GM18870 (cell line): ENCODE results near the gene CCDC186.
A peak's percentile ranks its signal among the peaks of the same experiment; 100 is the strongest.

Source experiments
- ATAC-seq: cut with Tn5 transposase; IDR thresholded peaks from one replicate; pipeline ENCODE4 v1.9.1; 2021; ENCODE audit warnings: moderate library complexity; ENCODE audit not compliant: unreplicated experiment

CCDC186 gene

GRCh38 chr10:114173921-114174694 lies at the start of gene CCDC186:
Gene CCDC186 (minus strand): TSS chr10:114174203. CDS start chr10:114163268, 10,935 bp downstream.
- peak; percentile 97 for ATAC-seq

DNA sequence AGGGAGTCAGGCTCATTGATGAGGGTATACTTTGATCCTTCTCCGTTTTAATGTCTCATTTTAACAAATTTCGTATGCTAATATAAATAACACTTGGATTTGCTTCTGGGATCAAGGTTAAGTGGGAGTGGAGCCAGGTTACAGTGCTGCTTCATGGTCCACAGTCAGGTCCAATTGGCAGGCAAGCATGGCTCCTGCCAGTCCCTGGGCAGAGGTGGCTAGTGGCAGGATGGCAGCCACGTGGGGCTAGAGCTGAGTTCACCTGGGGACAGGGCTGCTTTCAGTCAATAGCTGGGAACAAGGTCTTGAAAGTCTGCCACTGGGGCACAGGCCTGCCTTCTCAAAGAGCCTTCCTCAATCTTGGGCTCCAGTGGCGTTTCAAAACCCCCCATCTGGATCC lies 49.1 kb upstream of the CCDC186 start:
- no peak for ATAC-seq

- ATAC-seq: no peak
Measured at GRCh38 chr10:114221235-114221634, 47.2 kb upstream of the CCDC186 start.

- no peak for ATAC-seq
Measured at GRCh38 chr10:114220281-114220680, 46.3 kb upstream of the CCDC186 start.

GRCh38 chr10:114215033-114215432 lies 41.0 kb upstream of the CCDC186 start:
- ATAC-seq: no peak

DNA sequence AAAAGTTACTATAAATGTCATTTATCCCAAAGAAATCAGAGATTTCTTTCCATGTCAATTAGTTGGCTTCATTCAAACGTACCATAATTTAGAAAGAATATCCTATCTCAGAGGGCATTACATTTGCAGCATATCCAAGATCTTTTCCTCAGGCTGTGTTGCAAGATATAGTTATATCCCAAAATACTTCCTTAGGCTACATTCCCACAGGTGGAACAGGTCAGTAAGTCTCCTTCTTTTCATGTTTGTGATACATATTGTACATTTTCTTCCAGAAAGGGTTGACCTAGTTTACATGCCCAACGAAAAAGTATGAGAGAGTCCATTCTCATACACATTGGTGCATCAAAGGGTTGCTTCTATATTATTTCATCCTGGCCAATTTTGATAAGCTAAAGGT lies 38.1 kb upstream of the CCDC186 start:
- no peak for ATAC-seq

- no peak for ATAC-seq
Measured at GRCh38 chr10:114208351-114208750, 34.3 kb upstream of the CCDC186 start.

DNA sequence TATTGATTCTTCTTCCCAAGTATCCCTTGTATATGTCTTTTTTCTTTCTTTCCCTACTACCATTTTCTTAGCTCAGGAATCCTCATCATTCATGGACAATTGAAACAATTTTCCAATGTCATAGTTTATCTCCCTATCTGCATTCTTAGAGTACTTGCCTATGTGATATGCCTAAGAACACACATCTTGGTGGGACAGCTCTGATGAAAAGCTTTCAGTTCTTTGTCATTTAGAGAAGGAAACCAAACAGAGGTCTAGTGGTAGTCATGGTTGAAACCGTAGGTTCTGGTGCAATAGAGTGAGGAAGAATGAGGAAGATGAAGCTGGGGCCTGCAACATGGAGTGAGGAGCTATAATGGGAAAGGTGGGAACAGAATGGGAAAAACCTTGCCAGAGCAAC lies 33.3 kb upstream of the CCDC186 start:
- no peak for ATAC-seq

GRCh38 chr10:114206902-114207301 lies 32.9 kb upstream of the CCDC186 start:
- no peak for ATAC-seq

GRCh38 chr10:114202812-114203211 lies 28.8 kb upstream of the CCDC186 start:
- ATAC-seq: no peak

DNA sequence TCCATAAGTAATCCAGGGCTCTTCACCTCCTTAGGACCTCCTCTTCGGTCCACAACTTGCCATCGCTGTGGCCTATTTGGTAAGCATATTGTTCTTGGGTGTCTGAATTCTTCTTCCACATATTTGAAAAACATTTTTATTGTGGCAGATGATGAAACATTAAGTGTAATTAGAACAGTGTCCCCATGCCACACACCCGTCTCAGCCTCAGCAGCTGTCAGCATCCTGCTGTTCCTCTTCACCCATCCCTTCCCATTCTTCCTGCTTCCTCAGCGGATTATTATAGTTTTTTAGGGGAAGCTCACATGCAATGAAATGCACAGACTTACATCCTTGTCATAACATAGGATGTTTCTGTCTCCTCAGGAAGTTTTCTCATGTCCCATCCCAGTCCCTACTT lies 25.2 kb upstream of the CCDC186 start:
- no peak for ATAC-seq

GRCh38 chr10:114195079-114195478 lies 21.1 kb upstream of the CCDC186 start:
- ATAC-seq: peak; percentile 94

- ATAC-seq: no peak
Measured at GRCh38 chr10:114189700-114190099, 15.7 kb upstream of the CCDC186 start.

DNA sequence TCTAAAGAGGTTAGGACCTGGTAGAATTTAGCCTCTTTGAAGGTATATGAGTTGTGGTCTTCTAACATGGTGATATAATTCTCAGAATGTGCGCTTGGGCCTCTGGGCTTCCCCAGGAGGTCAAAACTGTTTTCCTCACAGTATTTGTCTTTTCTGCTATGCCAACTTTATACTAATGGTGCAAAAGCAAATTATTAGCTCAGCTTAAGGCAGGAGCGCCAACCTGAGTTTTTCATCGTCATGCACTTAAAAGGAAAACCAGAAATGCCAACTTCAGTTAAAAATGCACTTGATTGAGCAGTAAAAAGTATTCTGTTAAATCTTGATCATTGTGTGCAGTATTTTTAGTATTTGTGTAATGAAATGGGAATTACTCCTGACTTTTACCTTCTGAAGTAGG lies 14.9 kb upstream of the CCDC186 start:
- ATAC-seq: no peak

- ATAC-seq: no peak
Measured at GRCh38 chr10:114188001-114188400, 14.0 kb upstream of the CCDC186 start.

- no peak for ATAC-seq
Measured at GRCh38 chr10:114184276-114184675, 10.3 kb upstream of the CCDC186 start.

GRCh38 chr10:114183563-114183962 lies 9.6 kb upstream of the CCDC186 start:
- ATAC-seq: no peak

DNA sequence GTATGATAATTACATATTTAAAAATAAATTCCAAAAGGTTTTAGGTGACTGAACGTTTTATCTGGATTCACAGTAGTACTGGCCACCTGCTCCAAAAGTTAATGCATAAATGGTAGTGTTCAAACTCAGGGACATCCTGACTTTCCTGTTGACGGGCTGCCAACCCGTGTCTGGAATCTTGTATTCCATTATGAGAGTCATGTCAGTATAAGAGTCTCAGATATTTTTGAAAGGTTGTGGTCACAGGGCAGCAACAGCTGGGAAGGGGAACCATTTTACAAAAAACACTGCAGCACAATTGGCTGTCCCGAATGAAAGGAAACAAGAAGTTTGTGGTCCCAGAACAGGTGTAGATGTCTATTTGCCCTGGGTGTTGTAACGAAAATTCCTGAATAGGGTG lies 8.0 kb upstream of the CCDC186 start:
- no peak for ATAC-seq

DNA sequence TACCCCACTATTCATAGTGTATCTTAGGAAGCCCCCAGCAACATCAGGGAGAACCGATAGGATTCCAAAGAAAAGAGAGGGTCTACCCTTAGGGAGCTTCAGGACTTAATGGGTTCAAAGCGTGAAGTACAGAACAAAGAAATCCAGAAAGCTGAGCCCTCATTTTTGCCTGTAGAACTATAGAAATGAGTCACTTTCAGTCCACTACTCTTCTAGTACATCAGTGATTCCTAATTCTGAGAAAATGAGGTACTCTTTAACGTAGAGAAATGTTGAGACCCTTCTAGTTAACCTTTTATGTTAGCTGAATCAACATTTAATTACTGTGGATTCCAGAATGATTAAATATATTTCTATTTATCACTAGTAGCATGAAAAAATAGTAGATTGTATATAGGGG lies 6.9 kb upstream of the CCDC186 start:
- ATAC-seq: no peak

DNA sequence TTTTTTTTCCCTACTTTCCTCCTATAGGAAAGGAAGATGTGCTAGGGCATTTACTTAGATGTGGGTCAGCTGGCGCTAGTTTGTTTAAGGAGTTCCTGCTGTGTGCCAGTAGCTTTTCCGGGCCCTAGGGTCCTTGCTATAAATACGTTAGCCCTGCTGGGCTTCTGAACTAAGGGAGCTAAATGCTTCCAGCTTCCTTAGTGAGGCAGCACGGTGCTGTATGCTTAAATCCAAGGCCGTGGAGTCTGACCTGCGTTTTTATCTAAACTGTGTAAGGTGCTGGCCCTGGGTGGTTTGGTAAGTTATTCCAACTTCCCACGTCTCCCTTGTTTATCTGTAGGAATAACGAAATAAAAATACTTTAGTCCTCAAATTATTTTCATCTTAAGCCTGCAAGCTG lies 5.7 kb upstream of the CCDC186 start:
- no peak for ATAC-seq

DNA sequence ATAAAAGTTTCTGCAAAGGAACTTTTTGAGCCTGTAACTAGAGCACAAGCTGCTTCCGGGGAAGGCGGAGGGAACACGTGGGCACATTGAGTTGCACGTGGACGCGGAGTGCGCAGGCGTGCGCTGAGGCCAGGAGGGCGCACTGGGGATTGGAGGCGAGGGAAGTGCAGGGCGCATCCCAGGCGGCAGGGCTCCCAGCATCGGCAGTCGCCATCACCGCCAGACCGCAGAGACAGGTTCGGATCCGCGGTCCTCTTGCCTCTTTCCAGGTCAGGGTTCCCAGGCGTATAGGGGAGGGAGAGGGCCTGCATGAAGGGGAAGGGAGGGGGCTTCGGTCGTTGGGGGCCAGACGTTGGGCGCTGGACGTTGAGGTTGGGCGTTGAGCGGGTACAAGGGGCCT lies 5.1 kb upstream of the CCDC186 start, which contains the start of gene TDRD1:
Gene TDRD1, plus strand, starts transcription at position 206 of the 400 bp plus-strand sequence. CDS start 8,479 bp downstream, outside the sequence.
- no peak for ATAC-seq

GRCh38 chr10:114176511-114176910 lies 2.5 kb upstream of the CCDC186 start:
- ATAC-seq: no peak

- no peak for ATAC-seq
Measured at GRCh38 chr10:114175667-114176066, 1.7 kb upstream of the CCDC186 start.
